Measurements from ENCODE around the gene MCF2L2. TPM values are rescaled to one million over a fixed set of nuclear protein-coding genes. Genes with fewer than 3 reads are reported as not detected.

Gene MCF2L2
- total RNA-seq, 1 donor from 2014 or later: 1.2 TPM

GRCh38 chr3:183259621-183260020 lies 168.8 kb downstream of the MCF2L2 start:
- DNase-seq (no peak), ATAC-seq (peak; percentile 11)
- Histone ChIP-seq H3K27ac (peak overlapping the region; percentile 11), H3K4me1 (peaks cover 29% of the 10 kb centered on the region), H3K27me3 (no peaks in the 10 kb centered on the region), H3K9me3 (no peaks in the 10 kb centered on the region), H3K36me3 (no peaks in the 10 kb centered on the region), H3K4me3 (no peak overlapping the region)
- TF ChIP-seq CTCF (IDR thresholded peaks at IDR 0.05): no peak
- intact Hi-C loops (cut with DNase I): no loop called here

- no peak for TF ChIP-seq CTCF (IDR thresholded peaks at IDR 0.05)
- Histone ChIP-seq H3K36me3 (no peaks in the 10 kb centered on the region), H3K9me3 (no peaks in the 10 kb centered on the region), H3K27ac (no peak overlapping the region), H3K4me3 (no peak overlapping the region), H3K27me3 (no peaks in the 10 kb centered on the region), H3K4me1 (peaks cover 27% of the 10 kb centered on the region)
- no peak for ATAC-seq
- intact Hi-C loops (cut with DNase I): no loop called here
- DNase-seq: no peak
Observed at GRCh38 chr3:183259087-183259486, 169.3 kb downstream of the MCF2L2 start.

GRCh38 chr3:183255348-183255730 lies 173.1 kb downstream of the MCF2L2 start:
- peaks cover 12% of the 10 kb centered on the region for H3K4me1 ChIP-seq
- TF ChIP-seq CTCF (IDR thresholded peaks at IDR 0.05): no peak
- peak overlapping the region; percentile 81 for H3K4me3 ChIP-seq
- no peak for DNase-seq
- intact Hi-C loops (cut with DNase I): no loop called here
- H3K27me3 ChIP-seq: no peaks in the 10 kb centered on the region
- peak overlapping the region; percentile 90 for H3K27ac ChIP-seq
- no peaks in the 10 kb centered on the region for H3K9me3 ChIP-seq
- no peaks in the 10 kb centered on the region for H3K36me3 ChIP-seq
- ATAC-seq: no peak

- TF ChIP-seq CTCF (IDR thresholded peaks at IDR 0.05): no peak
- Histone ChIP-seq H3K4me3 (peak overlapping the region; percentile 81), H3K36me3 (no peaks in the 10 kb centered on the region), H3K9me3 (no peaks in the 10 kb centered on the region), H3K4me1 (peaks cover 6% of the 10 kb centered on the region), H3K27me3 (no peaks in the 10 kb centered on the region), H3K27ac (peak overlapping the region; percentile 90)
- ATAC-seq (peak; percentile 5), DNase-seq (peak; percentile 72)
- intact Hi-C loops (cut with DNase I): no loop called here
Observed at GRCh38 chr3:183254487-183255347, 173.7 kb downstream of the MCF2L2 start.

GRCh38 chr3:183253528-183254486 lies 174.6 kb downstream of the MCF2L2 start:
- intact Hi-C loops (cut with DNase I): no loop called here
- peak overlapping the region; percentile 81 for H3K4me3 ChIP-seq
- H3K36me3 ChIP-seq: no peaks in the 10 kb centered on the region
- H3K27ac ChIP-seq: peak overlapping the region; percentile 90
- DNase-seq (peak; percentile 91), ATAC-seq (peak; percentile 72)
- H3K27me3 ChIP-seq: no peaks in the 10 kb centered on the region
- H3K4me1 ChIP-seq: peaks cover 6% of the 10 kb centered on the region
- no peaks in the 10 kb centered on the region for H3K9me3 ChIP-seq
- TF ChIP-seq CTCF (IDR thresholded peaks at IDR 0.05): no peak

All from upper lobe of right lung (tissue), 1 donor.